Activated T-cell treated with anti-CD3 and anti-CD28 coated beads, Interleukin-2, amount 50 U/mL, for 72 hours (primary cell): ENCODE measurements around the gene FAM237B. TPM values are rescaled to one million over a fixed set of nuclear protein-coding genes. Genes with fewer than 3 reads are reported as not detected.

ENCODE experiments used
- ATAC-seq, 2 donors: fragments of 150-1000 bp; cut with Tn5 transposase; replicated peaks in 1 of 2; 2 replicates each; pipeline ENCODE4 v1.10.0; 2021; ENCODE audit warnings: moderate library complexity in 2 of 2, mild to moderate bottlenecking in 1 of 2
- DNase-seq, 2 donors: peaks; one replicate each; pipeline ENCODE4 v3.0.0; 2021 to 2022; ENCODE audit warnings: mixed read lengths in 1 of 2
- H3K27ac Mint-ChIP-seq: one replicate; pipeline ENCODE4 v1.8.0; 2022; ENCODE audit warnings: mild to moderate bottlenecking, moderate library complexity, mixed read lengths
- H3K27me3 Mint-ChIP-seq: one replicate; pipeline ENCODE4 v1.8.0; 2022; ENCODE audit warnings: low read depth, mixed read lengths
- H3K36me3 Mint-ChIP-seq, 2 donors: one replicate each; pipeline ENCODE4 v1.8.0; 2022; ENCODE audit warnings: mixed read lengths in 2 of 2, mild to moderate bottlenecking in 1 of 2; ENCODE audit not compliant: insufficient read depth in 2 of 2
- H3K4me1 Mint-ChIP-seq: one replicate; pipeline ENCODE4 v1.8.0; 2022; ENCODE audit warnings: low read depth, mixed read lengths
- H3K4me3 Mint-ChIP-seq, 2 donors: one replicate each; pipeline ENCODE4 v1.8.0; 2022; ENCODE audit warnings: mild to moderate bottlenecking in 2 of 2, mixed read lengths in 2 of 2, moderate library complexity in 2 of 2
- H3K9me3 Mint-ChIP-seq, 2 donors: one replicate each; pipeline ENCODE4 v1.8.0; 2022; ENCODE audit warnings: mixed read lengths in 2 of 2
- total RNA-seq, 2 donors: library from RNA; stranded (reverse); gene quantifications; one replicate each; pipeline ENCODE4 v1.2.3, GENCODE V29; 2022

The FAM237B gene
- total RNA-seq, 2 donors from 2014 or later = not detected

DNA sequence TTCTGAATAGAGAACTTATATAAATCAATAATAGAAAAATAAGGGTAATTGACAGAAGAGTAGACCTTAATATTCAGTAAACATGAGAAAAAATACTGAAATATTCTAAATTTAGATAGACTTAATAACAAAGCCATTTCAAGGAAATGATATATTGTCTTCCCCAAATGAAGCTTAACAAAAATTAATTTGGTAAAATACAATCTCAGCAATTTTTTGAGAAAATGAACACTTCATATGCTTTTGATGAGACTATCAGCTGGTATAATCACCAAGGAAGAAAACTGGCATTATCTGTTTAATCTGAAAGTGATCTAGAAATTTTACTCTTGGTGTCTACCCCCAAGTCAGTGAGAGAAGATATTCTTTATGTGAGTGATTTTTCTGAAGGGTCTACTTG, 1.7 kb upstream of the FAM237B start:
- no peaks in the 10 kb centered on the region for H3K36me3 Mint-ChIP-seq
- no peak for ATAC-seq

DNA sequence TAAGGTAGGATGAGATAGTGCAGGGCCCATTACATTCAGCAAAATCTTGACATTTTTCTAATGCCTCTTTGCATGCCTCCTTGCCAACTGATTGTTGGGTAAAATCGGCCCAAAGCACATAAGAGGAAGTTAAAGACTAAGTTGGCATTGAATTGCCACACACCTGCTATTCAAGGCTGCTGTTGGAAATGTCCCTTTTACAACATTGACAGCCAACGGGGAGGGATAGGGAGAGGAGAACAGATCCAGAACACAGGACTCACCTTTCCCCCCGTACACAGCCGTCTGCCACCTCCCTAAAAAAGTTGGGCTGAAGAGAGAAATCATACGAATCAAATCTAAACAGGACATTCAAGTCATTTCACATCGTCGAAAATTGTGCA, 695 bp downstream of the FAM237B start:
- Mint-ChIP-seq H3K4me3 (peak overlapping the region; percentile 36 to 63), H3K9me3 (no peaks in the 10 kb centered on the region), H3K36me3 (no peaks in the 10 kb centered on the region), H3K27me3 (peaks cover 67% of the 10 kb centered on the region), H3K4me1 (peaks cover 6% of the 10 kb centered on the region), H3K27ac (no peak overlapping the region)
- DNase-seq (no peak), ATAC-seq (no peak)

More for the DNA sequence above, 1.7 kb upstream of the FAM237B start:
- no peaks in the 10 kb centered on the region for H3K9me3 Mint-ChIP-seq
- no peak for DNase-seq
- H3K27ac Mint-ChIP-seq = no peak overlapping the region
- no peak overlapping the region for H3K4me3 Mint-ChIP-seq
- peaks cover 49% of the 10 kb centered on the region for H3K27me3 Mint-ChIP-seq
- H3K4me1 Mint-ChIP-seq = peaks cover 6% of the 10 kb centered on the region

DNA sequence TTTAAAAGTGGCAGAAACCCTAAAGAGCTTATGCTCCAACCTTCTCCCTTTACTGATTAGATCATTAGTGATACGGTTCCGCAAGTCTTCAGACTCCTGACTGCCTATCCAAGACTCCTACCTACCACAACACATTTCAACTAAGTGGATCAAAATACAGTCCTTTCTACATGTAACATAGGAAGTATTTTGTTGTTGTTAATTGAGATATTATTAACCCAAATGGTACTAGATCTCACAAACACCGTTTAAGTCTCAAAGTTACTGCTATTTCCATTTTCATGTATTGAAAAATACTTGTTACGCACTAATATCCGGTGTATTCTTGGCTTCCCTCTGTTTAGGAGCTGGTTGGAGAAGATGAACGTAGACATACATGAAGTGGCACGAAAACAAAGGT, 1.1 kb downstream of the FAM237B start:
- no peak for DNase-seq
- no peaks in the 10 kb centered on the region for H3K9me3 Mint-ChIP-seq
- no peak for ATAC-seq
- no peaks in the 10 kb centered on the region for H3K36me3 Mint-ChIP-seq
- H3K4me3 Mint-ChIP-seq = peak overlapping the region; percentile 36 to 63
- peaks cover 71% of the 10 kb centered on the region for H3K27me3 Mint-ChIP-seq
- H3K27ac Mint-ChIP-seq = no peak overlapping the region
- peaks cover 6% of the 10 kb centered on the region for H3K4me1 Mint-ChIP-seq

DNA sequence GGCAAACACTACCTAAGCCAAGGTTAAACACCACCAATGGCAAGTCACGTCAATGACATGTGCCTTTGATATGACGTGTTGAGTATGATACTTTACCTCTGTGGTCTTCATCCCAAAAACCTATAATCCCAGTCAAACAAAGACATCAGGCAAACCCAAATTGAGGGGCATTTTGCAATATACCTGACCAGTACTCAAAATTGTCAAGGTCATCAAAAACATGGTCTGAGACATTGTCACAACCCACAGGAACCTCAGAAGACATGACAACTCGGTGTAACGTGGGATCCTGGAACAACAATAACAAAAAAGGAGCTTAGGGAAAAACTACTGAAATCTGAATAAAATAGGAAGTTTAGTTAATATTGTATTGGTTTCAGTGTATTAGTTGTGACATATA, 7.2 kb downstream of the FAM237B start:
- Mint-ChIP-seq H3K36me3 (no peaks in the 10 kb centered on the region), H3K9me3 (no peaks in the 10 kb centered on the region), H3K27me3 (peaks cover 61% of the 10 kb centered on the region), H3K4me3 (no peak overlapping the region), H3K27ac (no peak overlapping the region), H3K4me1 (no peaks in the 10 kb centered on the region)
- ATAC-seq (no peak), DNase-seq (no peak)

DNA sequence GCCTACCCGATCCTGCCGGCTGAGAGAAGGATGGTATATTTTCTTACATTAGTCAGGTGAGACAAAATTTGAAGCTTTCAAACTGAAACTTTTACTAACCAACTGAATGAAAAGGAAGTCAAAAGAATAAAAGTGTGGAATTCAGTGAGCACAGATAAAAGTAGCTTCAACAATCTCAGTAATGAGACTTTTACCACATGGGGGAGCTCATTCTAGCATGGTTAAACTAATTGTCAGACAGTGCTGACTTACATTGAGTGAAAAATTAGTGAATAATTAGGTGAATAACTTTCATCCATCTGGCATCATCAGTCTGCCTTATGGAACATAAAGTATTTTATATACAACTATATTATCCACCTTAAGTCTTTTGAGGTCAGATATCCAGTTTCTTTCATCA, 8.4 kb downstream of the FAM237B start:
- Mint-ChIP-seq H3K27ac (no peak overlapping the region), H3K27me3 (peaks cover 53% of the 10 kb centered on the region), H3K4me1 (no peaks in the 10 kb centered on the region), H3K9me3 (no peaks in the 10 kb centered on the region), H3K36me3 (no peaks in the 10 kb centered on the region), H3K4me3 (no peak overlapping the region)
- ATAC-seq (no peak), DNase-seq (no peak)

DNA sequence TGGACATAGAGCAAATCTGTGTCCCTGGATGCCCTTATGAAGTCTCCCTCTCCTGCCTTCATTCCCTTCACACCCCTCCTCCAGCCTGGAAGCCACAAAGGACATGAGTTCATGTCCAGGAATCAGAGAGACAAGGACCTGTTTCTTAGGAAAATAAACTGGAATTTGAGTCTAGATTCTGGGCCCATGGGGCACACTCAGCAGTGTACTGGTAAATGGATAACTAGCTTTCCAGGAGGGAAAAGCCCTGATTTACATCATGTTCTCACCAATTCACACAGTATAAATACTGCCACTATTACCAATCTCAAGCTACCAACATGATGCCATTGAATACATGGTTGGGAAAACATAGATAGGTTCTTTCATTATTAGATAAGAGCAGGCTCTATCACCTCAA, 9.9 kb downstream of the FAM237B start:
- Mint-ChIP-seq H3K4me1 (no peaks in the 10 kb centered on the region), H3K9me3 (no peaks in the 10 kb centered on the region), H3K27me3 (peaks cover 45% of the 10 kb centered on the region), H3K36me3 (no peaks in the 10 kb centered on the region), H3K4me3 (no peak overlapping the region), H3K27ac (no peak overlapping the region)
- no peak for DNase-seq
- no peak for ATAC-seq

DNA sequence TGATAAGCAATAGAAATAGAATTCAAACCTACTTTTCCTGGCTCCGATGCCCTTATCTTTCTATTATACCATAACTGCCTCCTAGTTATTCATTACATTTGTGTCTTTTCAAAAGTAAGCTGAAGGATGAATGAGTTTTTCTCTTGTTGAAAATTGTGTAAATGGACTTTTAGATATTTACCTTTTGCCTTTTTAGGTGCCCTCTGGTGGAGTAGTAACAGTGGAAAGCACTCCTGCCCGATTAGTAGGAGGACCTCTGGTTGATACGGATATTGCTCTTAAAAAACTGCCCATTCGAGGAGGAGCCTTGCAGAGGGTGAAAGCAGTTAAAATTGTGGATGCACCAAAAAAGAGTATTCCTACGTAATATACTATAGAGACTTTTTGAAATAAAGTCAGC, 11.2 kb downstream of the FAM237B start:
- H3K9me3 Mint-ChIP-seq = no peaks in the 10 kb centered on the region
- no peak overlapping the region for H3K27ac Mint-ChIP-seq
- H3K36me3 Mint-ChIP-seq = no peaks in the 10 kb centered on the region
- DNase-seq (no peak), ATAC-seq (no peak)
- H3K4me1 Mint-ChIP-seq = no peaks in the 10 kb centered on the region
- H3K4me3 Mint-ChIP-seq = no peak overlapping the region
- H3K27me3 Mint-ChIP-seq = peaks cover 37% of the 10 kb centered on the region

DNA sequence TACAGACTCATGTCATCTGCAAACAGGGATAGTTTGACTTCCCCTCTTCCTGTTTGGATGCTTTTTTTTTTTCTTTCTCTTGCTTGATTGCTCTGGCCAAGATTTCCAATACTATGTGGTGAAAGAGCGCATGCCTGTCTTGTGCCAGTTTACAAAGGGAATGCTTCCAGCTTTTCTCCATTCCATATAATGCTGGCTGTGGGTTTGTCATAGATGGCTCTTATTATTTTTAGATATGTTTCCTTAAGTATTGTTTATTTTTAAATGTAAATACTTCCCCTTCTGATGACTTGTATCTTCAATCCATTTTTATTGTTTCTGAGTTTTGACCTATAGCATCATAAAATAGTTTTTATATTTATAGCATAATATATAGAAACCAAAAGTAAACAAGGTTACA, 17.9 kb downstream of the FAM237B start:
- ATAC-seq (no peak), DNase-seq (no peak)
- H3K27ac Mint-ChIP-seq = no peak overlapping the region

DNA sequence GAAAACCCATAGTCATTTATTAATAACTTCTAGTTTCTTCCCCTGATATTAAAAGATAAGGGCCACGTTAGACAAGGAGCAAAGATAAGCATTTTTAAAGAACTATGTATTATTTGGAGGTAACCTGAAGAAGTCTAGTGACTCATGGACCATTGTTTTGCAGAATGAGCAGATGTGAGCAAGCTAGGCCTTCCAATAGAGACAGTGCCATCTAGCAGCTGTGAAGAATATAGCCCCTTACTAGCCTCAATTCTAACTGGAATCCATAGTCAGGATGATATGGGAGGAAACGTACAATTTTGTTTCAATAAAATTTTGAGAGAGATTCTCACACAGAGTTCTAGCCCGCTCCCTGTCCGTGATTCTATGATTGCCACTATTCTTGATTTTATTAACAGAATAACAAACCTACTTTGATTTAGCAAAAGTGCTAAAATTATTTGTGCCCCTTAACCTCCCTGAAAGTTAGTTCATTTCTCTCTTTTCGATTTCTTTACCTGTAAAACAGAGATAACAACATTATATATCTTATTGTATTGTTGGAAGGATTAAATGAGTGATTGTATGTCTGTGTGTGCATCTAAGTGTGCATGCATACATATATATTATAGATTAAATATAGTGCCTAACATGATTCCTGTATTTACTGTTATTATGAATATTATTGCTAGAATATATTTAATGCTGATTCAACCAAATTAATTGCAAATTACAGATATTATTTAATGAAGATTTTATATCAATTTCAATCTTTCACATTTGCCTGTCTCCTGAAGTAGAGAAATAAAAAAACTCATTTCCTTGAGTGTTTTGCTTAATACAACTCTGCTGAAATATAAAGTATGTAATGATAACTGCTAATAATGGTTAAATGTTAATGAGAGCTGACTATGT, 22.7 kb downstream of the FAM237B start:
- no peak overlapping the region for H3K4me3 Mint-ChIP-seq
- H3K27me3 Mint-ChIP-seq = peaks cover 3% of the 10 kb centered on the region
- no peaks in the 10 kb centered on the region for H3K4me1 Mint-ChIP-seq
- DNase-seq = no peak
- peaks cover 0 to 2% of the 10 kb centered on the region in 2 donors for H3K9me3 Mint-ChIP-seq
- no peak overlapping the region for H3K27ac Mint-ChIP-seq
- H3K36me3 Mint-ChIP-seq = peaks cover 0 to 2% of the 10 kb centered on the region in 2 donors
- ATAC-seq = peak; percentile 72 to 84

More for the DNA sequence above, 17.9 kb downstream of the FAM237B start:
- Mint-ChIP-seq H3K36me3 (no peaks in the 10 kb centered on the region), H3K4me3 (no peak overlapping the region), H3K9me3 (no peaks in the 10 kb centered on the region), H3K4me1 (no peaks in the 10 kb centered on the region), H3K27me3 (peaks cover 7% of the 10 kb centered on the region)

DNA sequence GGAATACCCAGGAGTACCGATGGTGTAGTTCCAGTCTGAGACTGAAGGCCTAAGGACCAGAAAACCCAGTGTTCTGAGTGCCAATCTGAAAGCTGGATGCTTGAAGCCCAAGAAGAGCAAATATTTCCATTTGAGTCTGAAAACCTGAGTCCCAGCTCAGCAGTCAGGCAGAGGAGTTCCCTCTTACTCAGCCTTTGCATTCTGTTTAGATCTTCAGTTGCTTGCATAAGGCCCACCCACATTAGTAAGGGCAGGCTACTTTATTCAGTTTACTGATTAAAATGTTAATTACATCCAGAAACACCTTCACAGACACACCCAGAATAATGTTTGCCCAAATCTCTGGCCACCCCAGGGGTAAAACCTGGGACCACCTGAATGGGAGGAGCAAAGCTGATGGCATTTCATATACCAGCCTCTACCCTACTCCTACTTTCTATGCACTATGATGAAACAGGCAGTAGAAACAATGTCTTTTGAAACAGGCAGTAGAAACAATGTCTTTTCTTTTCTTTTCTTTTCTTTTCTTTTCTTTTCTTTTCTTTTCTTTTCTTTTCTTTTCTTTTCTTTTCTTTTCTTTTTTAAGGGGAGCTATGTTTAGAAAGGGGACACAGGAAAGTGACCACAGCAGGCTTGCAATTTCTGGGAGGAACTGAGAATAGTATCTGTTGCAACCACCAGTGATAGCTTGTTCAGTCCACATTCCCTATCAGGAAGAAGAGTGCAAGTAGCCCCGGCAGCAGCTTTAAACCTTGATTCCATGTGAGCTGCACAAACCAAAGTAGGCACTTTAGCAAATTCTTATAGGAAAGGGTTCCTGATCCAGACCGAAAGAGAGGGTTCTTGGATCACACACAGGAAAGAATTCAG, 30.6 kb downstream of the FAM237B start:
- H3K4me1 Mint-ChIP-seq = no peaks in the 10 kb centered on the region
- ATAC-seq (no peak), DNase-seq (no peak)
- H3K9me3 Mint-ChIP-seq = peaks cover 0 to 4% of the 10 kb centered on the region in 2 donors
- H3K36me3 Mint-ChIP-seq = peaks cover 0 to 4% of the 10 kb centered on the region in 2 donors
- H3K4me3 Mint-ChIP-seq = no peak overlapping the region
- no peak overlapping the region for H3K27ac Mint-ChIP-seq
- H3K27me3 Mint-ChIP-seq = peaks cover 6% of the 10 kb centered on the region

DNA sequence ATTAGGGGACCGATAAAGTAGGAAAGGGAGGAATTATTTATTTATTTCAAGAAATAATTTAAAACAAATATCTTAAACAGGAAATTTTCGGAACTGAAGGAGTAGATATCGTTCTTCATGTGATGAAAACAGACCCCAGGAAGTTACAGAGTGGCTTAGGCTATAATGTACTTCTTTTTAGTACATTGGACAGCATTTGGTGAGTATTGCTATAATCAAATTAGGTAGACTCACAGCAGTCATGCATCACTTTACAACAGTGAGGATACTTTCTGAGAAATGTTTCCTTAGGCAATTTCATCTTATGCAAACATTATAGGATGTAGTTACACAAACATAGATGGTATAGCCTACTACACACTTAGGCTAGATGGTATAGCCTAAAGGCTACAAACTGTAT, 33.0 kb downstream of the FAM237B start:
- Mint-ChIP-seq H3K4me3 (no peak overlapping the region), H3K9me3 (no peaks in the 10 kb centered on the region), H3K27ac (no peak overlapping the region), H3K36me3 (no peaks in the 10 kb centered on the region), H3K4me1 (no peaks in the 10 kb centered on the region), H3K27me3 (peaks cover under 1% of the 10 kb centered on the region)
- ATAC-seq (no peak), DNase-seq (no peak)

DNA sequence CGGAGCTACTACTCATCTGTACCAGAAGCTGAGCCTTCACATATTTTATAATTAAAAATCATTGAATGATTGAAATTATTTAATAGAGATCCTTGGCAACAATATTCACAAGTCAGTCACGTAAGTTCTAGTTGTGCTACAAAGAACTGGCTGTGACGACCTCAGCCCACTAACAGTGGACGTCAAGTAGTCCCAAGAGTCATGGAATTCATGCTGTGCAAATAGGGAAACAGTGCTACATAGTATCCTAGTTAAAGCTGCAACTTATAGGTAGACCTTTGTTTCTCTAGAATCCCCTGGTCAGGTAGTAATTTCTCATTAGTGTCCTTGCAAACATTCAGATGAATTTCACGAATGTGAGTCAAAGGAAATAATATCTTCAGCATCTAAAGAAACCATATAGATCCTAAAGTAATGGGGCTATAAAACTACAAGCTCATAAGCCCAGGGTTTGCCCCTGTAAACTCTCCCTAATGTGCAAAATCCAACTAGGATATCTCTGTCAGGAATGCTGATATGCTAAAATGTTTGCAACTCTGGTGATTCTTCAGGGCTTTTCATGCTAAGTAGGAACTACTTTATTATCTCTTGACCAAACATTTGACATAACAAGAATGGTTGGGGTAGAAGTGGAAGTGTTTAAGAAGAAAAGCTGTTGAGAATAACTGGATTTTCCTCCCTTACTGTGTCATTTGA, 44.9 kb downstream of the FAM237B start:
- H3K4me3 Mint-ChIP-seq = no peak overlapping the region
- no peaks in the 10 kb centered on the region for H3K4me1 Mint-ChIP-seq
- no peaks in the 10 kb centered on the region for H3K27me3 Mint-ChIP-seq
- ATAC-seq (no peak), DNase-seq (no peak)
- no peaks in the 10 kb centered on the region for H3K36me3 Mint-ChIP-seq
- H3K27ac Mint-ChIP-seq = no peak overlapping the region
- no peaks in the 10 kb centered on the region for H3K9me3 Mint-ChIP-seq

DNA sequence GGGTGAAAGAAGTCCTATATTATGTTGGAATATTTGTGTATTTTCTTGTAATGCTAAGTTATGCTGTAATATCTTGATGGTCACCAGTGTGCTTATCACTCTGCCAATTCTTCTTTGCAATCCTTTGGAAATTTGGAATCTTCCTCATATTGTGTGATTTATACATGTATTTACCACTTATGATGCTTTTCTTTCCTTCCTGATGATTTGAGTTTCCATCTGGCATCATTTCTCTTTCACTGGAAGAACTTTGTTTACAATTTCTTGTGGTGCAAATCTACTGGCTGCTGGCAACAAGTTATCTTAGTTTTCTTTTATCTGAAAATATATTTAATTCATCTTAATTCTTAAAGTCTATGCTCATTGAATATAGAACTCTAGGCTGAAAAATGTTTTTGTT, 46.9 kb downstream of the FAM237B start:
- no peaks in the 10 kb centered on the region for H3K4me1 Mint-ChIP-seq
- DNase-seq (no peak), ATAC-seq (no peak)
- H3K27me3 Mint-ChIP-seq = no peaks in the 10 kb centered on the region
- H3K36me3 Mint-ChIP-seq = no peaks in the 10 kb centered on the region
- no peak overlapping the region for H3K4me3 Mint-ChIP-seq
- H3K27ac Mint-ChIP-seq = no peak overlapping the region
- H3K9me3 Mint-ChIP-seq = no peaks in the 10 kb centered on the region
